HG02885 (cell line): ENCODE results near the gene POLR1F.

Experiments used
- ATAC-seq: cut with Tn5 transposase; IDR thresholded peaks from one replicate; pipeline ENCODE4 v1.9.1; 2021; ENCODE audit warnings: mild to moderate bottlenecking; ENCODE audit not compliant: unreplicated experiment, poor library complexity

The POLR1F gene

GRCh38 chr7:19677180-19677579 lies 31.7 kb downstream of the POLR1F start:
- ATAC-seq, result peak; percentile 95

- ATAC-seq, result no peak
These were observed 33.0 kb downstream of the POLR1F start for GRCh38 chr7:19675816-19676215.

DNA sequence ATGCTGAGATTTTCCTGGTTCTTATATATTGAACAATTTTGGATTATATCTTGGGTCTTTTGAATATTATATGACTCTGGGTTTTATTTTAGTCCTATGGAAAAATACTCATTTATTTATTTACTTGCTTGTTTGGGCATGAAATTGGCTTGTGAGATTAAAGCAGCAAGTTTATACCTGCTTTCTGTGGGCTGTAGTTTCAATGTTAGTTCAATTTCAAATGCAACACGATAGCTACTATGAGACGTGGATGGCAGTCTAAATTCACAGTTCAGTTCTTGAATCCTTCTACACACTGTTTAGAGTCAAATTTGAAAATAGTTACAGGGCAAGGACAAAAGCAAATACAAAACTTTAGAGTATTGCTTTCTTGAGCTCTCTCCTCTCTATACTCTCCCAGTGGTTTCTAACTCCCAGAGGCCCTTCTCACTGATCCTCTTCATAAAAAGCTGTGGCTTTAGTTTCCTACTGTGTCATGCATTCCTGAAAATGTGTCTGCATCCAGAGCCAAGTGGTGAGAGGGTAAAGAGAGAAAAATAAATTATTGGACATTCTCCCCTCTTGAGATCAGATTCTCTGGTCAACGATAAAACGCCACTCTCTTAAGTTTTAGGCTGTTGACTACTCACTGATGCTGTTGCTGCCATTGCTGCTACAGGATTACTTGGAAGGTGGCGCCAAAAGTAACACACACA lies 34.4 kb downstream of the POLR1F start:
- no peak for ATAC-seq

- no peak for ATAC-seq
These were observed 38.0 kb downstream of the POLR1F start for GRCh38 chr7:19670806-19671205.

- peak; percentile 51 for ATAC-seq
These were observed 43.3 kb downstream of the POLR1F start for GRCh38 chr7:19665399-19666008.

GRCh38 chr7:19663816-19664462 lies 44.9 kb downstream of the POLR1F start:
- peak; percentile 98 for ATAC-seq

- ATAC-seq, result no peak
These were observed 60.0 kb downstream of the POLR1F start for GRCh38 chr7:19648791-19649190.
